Esophagus muscularis mucosa (tissue), 4 donors: ENCODE measurements around the gene PERCC1.

Source experiments
- CTCF ChIP-seq, 3 experiments: fragments of 200-600 bp in 2 of 3; fragments of 450-650 bp in 1 of 3; sonication (generic) in 2 of 3; IDR thresholded peaks; one replicate each; pipeline ENCODE4 v1.5.1; 2017 to 2019; ENCODE audit warnings: antibody characterized with exemption in 3 of 3, mild to moderate bottlenecking in 2 of 3, moderate library complexity in 1 of 3
- EP300 ChIP-seq: sonication (generic); formaldehyde crosslinking; IDR thresholded peaks from one replicate; pipeline ENCODE4 v1.6.1; 2017; ENCODE audit warnings: antibody characterized with exemption
- POLR2A ChIP-seq: fragments of 450-650 bp; IDR thresholded peaks from one replicate; pipeline ENCODE4 v1.6.1; 2017; ENCODE audit warnings: antibody characterized with exemption, moderate library complexity, mild to moderate bottlenecking, low read depth

DNA sequence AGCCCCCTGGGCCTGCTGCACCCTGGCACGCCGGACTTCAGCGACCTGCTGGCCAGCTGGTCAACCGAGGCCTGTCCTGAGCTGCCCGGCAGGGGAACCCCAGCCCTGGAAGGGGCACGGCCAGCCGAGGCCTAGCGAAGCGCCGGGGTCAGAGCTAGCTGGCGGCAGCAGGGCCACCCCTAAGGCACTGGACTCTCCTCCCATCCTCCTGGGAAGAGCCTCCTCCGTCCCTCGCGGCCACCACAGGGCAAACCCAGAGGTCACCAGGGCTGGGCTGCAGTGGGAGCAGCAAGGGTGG is 2.3 kb downstream of the PERCC1 start:
- no peak for TF ChIP-seq CTCF (IDR thresholded peaks at IDR 0.05)
- no peak for TF ChIP-seq EP300
- TF ChIP-seq POLR2A, result no peak
